ENCODE measurements around the gene PTPRN2. TPM values are rescaled to one million over a fixed set of nuclear protein-coding genes. Genes with fewer than 3 reads are reported as not detected.
"Not testable (repeated sequence)": the region's sequence is repeated elsewhere in the genome, so short reads cannot be mapped to it uniquely, and the experiment has no call there.

The PTPRN2 gene
- total and polyA plus RNA-seq, 2 donors (not counting 3 experiments of a cell fraction or from before 2014, with no cell fraction given), result 0.62 to 0.88 TPM

GRCh38 chr7:158255558-158255957 is 332.1 kb downstream of the PTPRN2 start:
- intact Hi-C loops (cut with micrococcal nuclease), result no loop called here
- H3K4me2 ChIP-seq (ENCODE audit: insufficient read depth, low read length), result no peak overlapping the region
- BruUV-seq (replicated peaks), result no TSS peak
- H4K20me1 ChIP-seq (replicated peaks; ENCODE audit: control insufficient read depth, extremely low read depth, insufficient read depth, low read length), result no peaks in the 10 kb centered on the region
- no peak overlapping the region for H3K27ac ChIP-seq (ENCODE audit: insufficient read depth, low read depth, low read length)
- no peaks in the 10 kb centered on the region for H3K36me3 ChIP-seq (ENCODE audit: control insufficient read depth in 2 of 2, extremely low read depth in 1 of 2, insufficient read depth in 2 of 2, low read length in 2 of 2)
- no peaks in the 10 kb centered on the region for H3K27me3 ChIP-seq (ENCODE audit: control insufficient read depth in 2 of 2, insufficient read depth in 2 of 2, low read length in 2 of 2)
- H3K9ac ChIP-seq (replicated peaks; ENCODE audit: extremely low read depth, insufficient read depth, low read length), result no peak overlapping the region
- H3K9me3 ChIP-seq (replicated peaks; ENCODE audit: control insufficient read depth, insufficient read depth, low read length), result peaks cover 13% of the 10 kb centered on the region
- ChIA-PET POLR2A (no interaction called here), CTCF (no interaction called here)
- H3K4me3 ChIP-seq (replicated peaks in 1 of 3; ENCODE audit: insufficient read depth in 1 of 3, low read depth in 1 of 3, low read length in 3 of 3), result no peak overlapping the region
- no peaks in the 10 kb centered on the region for H3K79me2 ChIP-seq (ENCODE audit: control insufficient read depth, insufficient read depth, low read length)
- no peak overlapping the region for H2AFZ ChIP-seq (ENCODE audit: low read depth, low read length)
- FAIRE-seq, result no peak
- H3K9me1 ChIP-seq (replicated peaks; ENCODE audit: control insufficient read depth, extremely low read depth, insufficient read depth, low read length), result no peaks in the 10 kb centered on the region
- no peak for TF ChIP-seq MYC (IDR thresholded peaks at IDR 0.05; ENCODE audit: low read depth, low read length)
- dilution Hi-C loops (cut with MboI; ENCODE audit: extremely low pct_ligation_motif_present, low sequenced_read_pairs), result no loop called here
- H3K4me1 ChIP-seq (ENCODE audit: control insufficient read depth, extremely low read depth, insufficient read depth, low read length), result no peaks in the 10 kb centered on the region
- DNase-seq (ENCODE audit: low read depth, low spot score), result no peak

GRCh38 chr7:158255156-158255555 is 332.5 kb downstream of the PTPRN2 start:
- dilution Hi-C loops (cut with MboI; ENCODE audit: extremely low pct_ligation_motif_present, low sequenced_read_pairs), result no loop called here
- no peaks in the 10 kb centered on the region for H3K9me1 ChIP-seq (replicated peaks; ENCODE audit: control insufficient read depth, extremely low read depth, insufficient read depth, low read length)
- BruUV-seq (replicated peaks), result no TSS peak
- TF ChIP-seq POLR2AphosphoS5 (IDR thresholded peaks at IDR 0.05; ENCODE audit: insufficient read depth, low read depth, low read length) (no peak), MYC (IDR thresholded peaks at IDR 0.05; ENCODE audit: low read depth, low read length) (no peak)
- ChIA-PET POLR2A (no interaction called here), CTCF (no interaction called here)
- H2AFZ ChIP-seq (ENCODE audit: low read depth, low read length), result no peak overlapping the region
- peaks cover 13% of the 10 kb centered on the region for H3K9me3 ChIP-seq (replicated peaks; ENCODE audit: control insufficient read depth, insufficient read depth, low read length)
- no peak overlapping the region for H3K27ac ChIP-seq (ENCODE audit: insufficient read depth, low read depth, low read length)
- H3K79me2 ChIP-seq (ENCODE audit: control insufficient read depth, insufficient read depth, low read length), result no peaks in the 10 kb centered on the region
- intact Hi-C loops (cut with micrococcal nuclease), result no loop called here
- no peaks in the 10 kb centered on the region for H3K4me1 ChIP-seq (ENCODE audit: control insufficient read depth, extremely low read depth, insufficient read depth, low read length)
- H3K36me3 ChIP-seq (ENCODE audit: control insufficient read depth in 2 of 2, extremely low read depth in 1 of 2, insufficient read depth in 2 of 2, low read length in 2 of 2), result no peaks in the 10 kb centered on the region
- no peak overlapping the region for H3K4me2 ChIP-seq (ENCODE audit: insufficient read depth, low read length)
- H3K27me3 ChIP-seq (ENCODE audit: control insufficient read depth in 2 of 2, insufficient read depth in 2 of 2, low read length in 2 of 2), result no peaks in the 10 kb centered on the region
- H4K20me1 ChIP-seq (replicated peaks; ENCODE audit: control insufficient read depth, extremely low read depth, insufficient read depth, low read length), result no peaks in the 10 kb centered on the region
- H3K4me3 ChIP-seq (replicated peaks in 1 of 3; ENCODE audit: insufficient read depth in 1 of 3, low read depth in 1 of 3, low read length in 3 of 3), result no peak overlapping the region
- no peak for FAIRE-seq
- no peak overlapping the region for H3K9ac ChIP-seq (replicated peaks; ENCODE audit: extremely low read depth, insufficient read depth, low read length)
- DNase-seq (ENCODE audit: low read depth, low spot score), result no peak

- H3K27ac ChIP-seq (ENCODE audit: insufficient read depth, low read depth, low read length); H3K79me2 ChIP-seq (ENCODE audit: control insufficient read depth, insufficient read depth, low read length); dilution Hi-C loops (cut with MboI; ENCODE audit: extremely low pct_ligation_motif_present, low sequenced_read_pairs); CTCF ChIA-PET; DNase-seq (ENCODE audit: low read depth, low spot score); H4K20me1 ChIP-seq (replicated peaks; ENCODE audit: control insufficient read depth, extremely low read depth, insufficient read depth, low read length); H3K9me3 ChIP-seq (replicated peaks; ENCODE audit: control insufficient read depth, insufficient read depth, low read length); H3K4me2 ChIP-seq (ENCODE audit: insufficient read depth, low read length); H3K4me1 ChIP-seq (ENCODE audit: control insufficient read depth, extremely low read depth, insufficient read depth, low read length); H3K36me3 ChIP-seq (ENCODE audit: control insufficient read depth in 2 of 2, extremely low read depth in 1 of 2, insufficient read depth in 2 of 2, low read length in 2 of 2); intact Hi-C loops (cut with micrococcal nuclease); H3K9me1 ChIP-seq (replicated peaks; ENCODE audit: control insufficient read depth, extremely low read depth, insufficient read depth, low read length); H2AFZ ChIP-seq (ENCODE audit: low read depth, low read length); H3K27me3 ChIP-seq (ENCODE audit: control insufficient read depth in 2 of 2, insufficient read depth in 2 of 2, low read length in 2 of 2); H3K4me3 ChIP-seq (replicated peaks in 1 of 3; ENCODE audit: insufficient read depth in 1 of 3, low read depth in 1 of 3, low read length in 3 of 3); POLR2A ChIA-PET; BruUV-seq (replicated peaks); H3K9ac ChIP-seq (replicated peaks; ENCODE audit: extremely low read depth, insufficient read depth, low read length); FAIRE-seq: not testable (repeated sequence)
Observed at GRCh38 chr7:158253670-158254045, 334.0 kb downstream of the PTPRN2 start.

Data from endothelial cell of umbilical vein (primary cell).